HEK293 (cell line): ENCODE data around the gene KCTD1.

ENCODE experiments used
- CTCF ChIA-PET: fragments of 350-600 bp; formaldehyde crosslinking; extraction: SDS; loops from one replicate; lab custom pipeline; 2021; ENCODE audit warnings: antibody characterized with exemption; lab: Yijun Ruan, JAX
- POLR2A ChIA-PET: fragments of 300-600 bp; formaldehyde crosslinking; extraction: SDS; loops from one replicate; lab custom pipeline; 2020; ENCODE audit warnings: antibody characterized with exemption, inconsistent platforms; lab: Yijun Ruan, JAX
- H3K27ac ChIP-seq: fragments of 200-500 bp; sonication (Bioruptor generic); 2 replicates; pipeline ENCODE4 v1.5.1; 2014; ENCODE audit warnings: low read depth, low read length, control low read depth, inconsistent platforms; ENCODE audit errors: extremely low read depth
- H3K36me3 ChIP-seq, 2 experiments: fragments of 200-500 bp in 1 of 2; sonication (Bioruptor generic) in 1 of 2; 1 replicate in 1 of 2; 2 replicates in 1 of 2; pipeline ENCODE4 v1.5.1; 2014 to 2017; ENCODE audit warnings: inconsistent platforms in 2 of 2, low read length in 2 of 2; ENCODE audit not compliant: control insufficient read depth in 2 of 2, insufficient read depth in 1 of 2
- H3K4me1 ChIP-seq: fragments of 200-500 bp; sonication (Bioruptor generic); 2 replicates; pipeline ENCODE4 v1.5.1; 2014; ENCODE audit warnings: mild to moderate bottlenecking, low read length, inconsistent platforms; ENCODE audit not compliant: control insufficient read depth, insufficient read depth
- H3K4me3 ChIP-seq: 2 replicates; pipeline ENCODE4 v1.5.1; 2011; ENCODE audit warnings: low read depth, mild to moderate bottlenecking, control low read depth, low read length, moderate library complexity
- H3K9me3 ChIP-seq: fragments of 200-500 bp; sonication (Bioruptor generic); 2 replicates; pipeline ENCODE4 v1.5.1; 2014; ENCODE audit warnings: low read depth, low read length, inconsistent platforms; ENCODE audit not compliant: control insufficient read depth, insufficient read depth
- GLIS2 ChIP-seq: fragments of 450-650 bp; formaldehyde crosslinking; IDR thresholded peaks from 2 replicates; pipeline ENCODE4 v1.5.1; 2016; ENCODE audit warnings: missing biosample characterization, missing genetic modification characterization
- HOXC10 ChIP-seq: sonication (generic); formaldehyde crosslinking; IDR thresholded peaks from 2 replicates; pipeline ENCODE4 v1.8.1; 2023; ENCODE audit warnings: mild to moderate bottlenecking, missing genetic modification reagents
- IKZF3 ChIP-seq: fragments of 450-650 bp; IDR thresholded peaks from 2 replicates; pipeline ENCODE4 v1.5.0; 2018; ENCODE audit warnings: missing biosample characterization, mild to moderate bottlenecking, missing genetic modification characterization, moderate library complexity
- MEIS1 ChIP-seq: sonication (generic); formaldehyde crosslinking; IDR thresholded peaks from 2 replicates; pipeline ENCODE4 v1.8.1; 2022; ENCODE audit warnings: missing genetic modification reagents, mild to moderate bottlenecking, borderline replicate concordance
- PRDM1 ChIP-seq: fragments of 450-650 bp; formaldehyde crosslinking; IDR thresholded peaks from 2 replicates; pipeline ENCODE4; 2016; ENCODE audit warnings: missing biosample characterization, missing genetic modification characterization
- SCRT1 ChIP-seq: fragments of 450-650 bp; formaldehyde crosslinking; IDR thresholded peaks from 2 replicates; pipeline ENCODE4 v1.5.1; 2016; ENCODE audit warnings: missing biosample characterization, missing genetic modification characterization, borderline replicate concordance
- SP3 ChIP-seq: fragments of 450-650 bp; formaldehyde crosslinking; IDR thresholded peaks from 2 replicates; pipeline ENCODE4 v1.5.1; 2016; ENCODE audit warnings: missing biosample characterization, missing genetic modification characterization
- SP7 ChIP-seq: fragments of 450-650 bp; formaldehyde crosslinking; IDR thresholded peaks from 2 replicates; pipeline ENCODE4 v1.5.1; 2016; ENCODE audit warnings: missing biosample characterization, missing genetic modification characterization
- WT1 ChIP-seq: fragments of 450-650 bp; formaldehyde crosslinking; IDR thresholded peaks from 2 replicates; pipeline ENCODE4 v1.5.1; 2016; ENCODE audit warnings: missing biosample characterization, missing genetic modification characterization
- ZBTB1 ChIP-seq: fragments of 450-650 bp; formaldehyde crosslinking; IDR thresholded peaks from 2 replicates; pipeline ENCODE4 v1.5.1; 2016; ENCODE audit warnings: missing biosample characterization, missing genetic modification characterization
- ZBTB48 ChIP-seq: fragments of 450-650 bp; formaldehyde crosslinking; IDR thresholded peaks from 2 replicates; pipeline ENCODE4 v1.5.1; 2016; ENCODE audit warnings: missing biosample characterization, missing genetic modification characterization
- ZFP37 ChIP-seq: fragments of 450-650 bp; formaldehyde crosslinking; IDR thresholded peaks from 2 replicates; pipeline ENCODE4 v1.5.1; 2016; ENCODE audit warnings: missing biosample characterization, missing genetic modification characterization
- ZFP41 ChIP-seq: fragments of 450-650 bp; formaldehyde crosslinking; IDR thresholded peaks from 2 replicates; pipeline ENCODE4 v1.5.1; 2016; ENCODE audit warnings: missing biosample characterization, missing genetic modification characterization, borderline replicate concordance
- ZIC2 ChIP-seq: fragments of 450-650 bp; formaldehyde crosslinking; IDR thresholded peaks from 2 replicates; pipeline ENCODE4 v1.5.1; 2016; ENCODE audit warnings: missing biosample characterization, missing genetic modification characterization
- ZNF140 ChIP-seq: fragments of 450-650 bp; formaldehyde crosslinking; IDR thresholded peaks from 2 replicates; pipeline ENCODE4 v1.5.1; 2016; ENCODE audit warnings: missing biosample characterization, missing genetic modification characterization
- ZNF146 ChIP-seq: fragments of 450-650 bp; formaldehyde crosslinking; IDR thresholded peaks from 2 replicates; pipeline ENCODE4 v1.5.1; 2016; ENCODE audit warnings: missing biosample characterization, missing genetic modification characterization
- ZNF169 ChIP-seq: fragments of 450-650 bp; formaldehyde crosslinking; IDR thresholded peaks from 2 replicates; pipeline ENCODE4 v1.5.1; 2016; ENCODE audit warnings: missing biosample characterization, missing genetic modification characterization
- ZNF214 ChIP-seq: fragments of 450-650 bp; formaldehyde crosslinking; IDR thresholded peaks from 2 replicates; pipeline ENCODE4 v1.5.1; 2017; ENCODE audit warnings: missing biosample characterization, mild to moderate bottlenecking, missing genetic modification characterization, borderline replicate concordance
- ZNF23 ChIP-seq: fragments of 450-650 bp; formaldehyde crosslinking; IDR thresholded peaks from 2 replicates; pipeline ENCODE4 v1.5.1; 2016; ENCODE audit warnings: missing biosample characterization, missing genetic modification characterization, borderline replicate concordance
- ZNF530 ChIP-seq: fragments of 450-650 bp; formaldehyde crosslinking; IDR thresholded peaks from 2 replicates; pipeline ENCODE4 v1.5.1; 2016; ENCODE audit warnings: low read depth, missing biosample characterization, missing genetic modification characterization
- ZNF596 ChIP-seq: fragments of 450-650 bp; IDR thresholded peaks from 2 replicates; pipeline ENCODE4 v1.5.0; 2018; ENCODE audit warnings: missing biosample characterization, mild to moderate bottlenecking, missing genetic modification characterization, moderate library complexity
- ZNF600 ChIP-seq: fragments of 450-650 bp; formaldehyde crosslinking; IDR thresholded peaks from 2 replicates; pipeline ENCODE4 v1.5.1; 2016; ENCODE audit warnings: missing biosample characterization, missing genetic modification characterization
- ZNF654 ChIP-seq: fragments of 450-650 bp; formaldehyde crosslinking; IDR thresholded peaks from 2 replicates; pipeline ENCODE4 v1.5.1; 2016; ENCODE audit warnings: low read depth, missing biosample characterization, missing genetic modification characterization
- ZNF677 ChIP-seq: fragments of 450-650 bp; IDR thresholded peaks from 2 replicates; pipeline ENCODE4 v1.5.0; 2018; ENCODE audit warnings: missing biosample characterization, mild to moderate bottlenecking, missing genetic modification characterization, moderate library complexity
- ZNF707 ChIP-seq: fragments of 450-650 bp; formaldehyde crosslinking; IDR thresholded peaks from 2 replicates; pipeline ENCODE4 v1.5.1; 2016; ENCODE audit warnings: missing biosample characterization, missing genetic modification characterization
- ZNF830 ChIP-seq: fragments of 450-650 bp; IDR thresholded peaks from 2 replicates; pipeline ENCODE4 v1.5.0; 2018; ENCODE audit warnings: missing biosample characterization, missing genetic modification characterization, low read depth, mild to moderate bottlenecking, moderate library complexity
- TF ChIP-seq, protein P1 (sequence below): fragments of 450-650 bp; formaldehyde crosslinking; optimal IDR thresholded peaks from 2 replicates; pipeline ENCODE3; 2016; ENCODE audit warnings: missing biosample characterization, mild to moderate bottlenecking, missing genetic modification characterization
- TF ChIP-seq, protein P2 (sequence below): fragments of 450-650 bp; formaldehyde crosslinking; IDR thresholded peaks from 2 replicates; pipeline ENCODE4 v1.5.1; 2017; ENCODE audit warnings: missing biosample characterization, missing genetic modification characterization
- TF ChIP-seq, protein P3 (sequence below): sonication (generic); formaldehyde crosslinking; IDR thresholded peaks from 2 replicates; pipeline ENCODE4 v1.8.1; 2022; ENCODE audit warnings: mild to moderate bottlenecking, moderate library complexity, missing genetic modification reagents
- TF ChIP-seq, protein P4 (sequence below): fragments of 450-650 bp; formaldehyde crosslinking; IDR thresholded peaks from 2 replicates; pipeline ENCODE4 v1.5.1; 2017; ENCODE audit warnings: missing biosample characterization, missing genetic modification characterization
- TF ChIP-seq, protein P5 (sequence below): fragments of 450-650 bp; formaldehyde crosslinking; IDR thresholded peaks from 2 replicates; pipeline ENCODE4 v1.5.1; 2016; ENCODE audit warnings: missing biosample characterization, missing genetic modification characterization

Gene KCTD1

DNA sequence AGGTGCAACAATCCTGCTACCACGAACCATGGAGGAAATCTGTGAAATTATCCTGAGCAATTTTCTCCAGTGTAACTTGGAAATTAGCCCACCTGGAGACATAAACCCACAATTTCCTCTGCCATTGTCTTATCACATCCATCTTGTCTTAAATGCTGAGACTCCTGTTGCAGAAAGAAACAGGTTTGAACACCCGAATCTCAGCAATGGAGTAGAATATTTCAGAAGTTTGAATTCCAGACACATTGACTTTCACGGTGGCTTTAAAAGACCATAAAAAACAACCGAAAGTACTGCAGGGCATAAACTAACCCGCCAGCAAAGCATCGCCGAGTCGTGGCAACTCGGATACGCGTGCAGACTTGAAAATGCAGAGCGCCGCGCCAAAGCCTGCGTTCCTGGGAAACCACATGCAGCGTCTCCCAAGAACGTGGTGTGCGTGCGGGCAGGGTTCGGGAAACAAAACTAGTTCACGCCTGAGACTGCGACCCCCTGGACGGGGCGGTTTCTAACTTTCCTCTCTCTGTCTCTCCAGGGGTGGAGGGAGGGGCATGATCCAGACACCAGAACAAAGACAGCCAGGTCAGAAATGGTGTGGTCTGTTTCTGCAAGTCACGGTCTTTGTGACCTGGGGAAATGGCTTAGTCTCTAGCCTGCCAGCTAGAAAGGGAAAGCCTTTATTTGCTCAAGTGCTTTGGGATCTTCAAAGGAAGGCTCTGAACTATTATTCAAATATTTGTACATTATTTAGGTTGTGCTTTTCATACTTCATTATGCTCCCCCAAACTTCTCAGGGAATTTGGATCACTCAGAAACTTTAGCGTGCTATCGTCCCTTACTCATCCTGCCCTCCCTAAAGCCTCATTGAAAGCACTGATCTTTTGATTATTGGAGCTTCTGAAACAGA, 26.9 kb upstream of the KCTD1 start:
- POLR2A ChIA-PET = interaction anchor here (2.7 kb wide), 1 partner anchor 26 kb away, joined by 13 read pairs; the partner anchor contains the start of gene KCTD1
- Histone ChIP-seq H3K4me3 (peak overlapping the region; percentile 33), H3K4me1 (peaks cover 9% of the 10 kb centered on the region), H3K27ac (peak overlapping the region; percentile 33; the same call in 1 of the 2 replicates), H3K36me3 (no peaks in the 10 kb centered on the region), H3K9me3 (no peaks in the 10 kb centered on the region)
- CTCF ChIA-PET = no interaction called here
- TF ChIP-seq ZNF707 (tag by site-specific recombination) = no peak
- TF ChIP-seq, protein P1, sequence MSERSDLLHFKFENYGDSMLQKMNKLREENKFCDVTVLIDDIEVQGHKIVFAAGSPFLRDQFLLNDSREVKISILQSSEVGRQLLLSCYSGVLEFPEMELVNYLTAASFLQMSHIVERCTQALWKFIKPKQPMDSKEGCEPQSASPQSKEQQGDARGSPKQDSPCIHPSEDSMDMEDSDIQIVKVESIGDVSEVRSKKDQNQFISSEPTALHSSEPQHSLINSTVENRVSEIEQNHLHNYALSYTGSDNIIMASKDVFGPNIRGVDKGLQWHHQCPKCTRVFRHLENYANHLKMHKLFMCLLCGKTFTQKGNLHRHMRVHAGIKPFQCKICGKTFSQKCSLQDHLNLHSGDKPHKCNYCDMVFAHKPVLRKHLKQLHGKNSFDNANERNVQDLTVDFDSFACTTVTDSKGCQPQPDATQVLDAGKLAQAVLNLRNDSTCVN = peak; percentile 33
- peak; percentile 67; the same call in 1 of the 2 replicates for TF ChIP-seq SCRT1 (tag by site-specific recombination)
- no peak for TF ChIP-seq ZNF654 (tag by site-specific recombination)
- TF ChIP-seq ZNF830 (tag by site-specific recombination) = no peak
- no peak for TF ChIP-seq ZNF677 (tag by site-specific recombination)
- TF ChIP-seq ZFP37 (tag by site-specific recombination) = no peak
- TF ChIP-seq SP3 (tag by site-specific recombination) = peak; percentile 32; the same call in 1 of the 2 replicates
- peak; percentile 66 for TF ChIP-seq GLIS2
- TF ChIP-seq ZNF140 = no peak
- 0 out of 2 replicates have a peak, but pooled peaks have one; percentile 51 for TF ChIP-seq ZNF596
- TF ChIP-seq PRDM1 (tag by site-specific recombination) = 0 out of 2 replicates have a peak, but pooled peaks have one; percentile 54
- TF ChIP-seq ZBTB1 (tag by site-specific recombination) = no peak
- TF ChIP-seq, protein P2, sequence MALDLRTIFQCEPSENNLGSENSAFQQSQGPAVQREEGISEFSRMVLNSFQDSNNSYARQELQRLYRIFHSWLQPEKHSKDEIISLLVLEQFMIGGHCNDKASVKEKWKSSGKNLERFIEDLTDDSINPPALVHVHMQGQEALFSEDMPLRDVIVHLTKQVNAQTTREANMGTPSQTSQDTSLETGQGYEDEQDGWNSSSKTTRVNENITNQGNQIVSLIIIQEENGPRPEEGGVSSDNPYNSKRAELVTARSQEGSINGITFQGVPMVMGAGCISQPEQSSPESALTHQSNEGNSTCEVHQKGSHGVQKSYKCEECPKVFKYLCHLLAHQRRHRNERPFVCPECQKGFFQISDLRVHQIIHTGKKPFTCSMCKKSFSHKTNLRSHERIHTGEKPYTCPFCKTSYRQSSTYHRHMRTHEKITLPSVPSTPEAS = no peak
- TF ChIP-seq WT1 (tag by site-specific recombination) = 0 out of 2 replicates have a peak, but pooled peaks have one; percentile 12
- TF ChIP-seq IKZF3 (tag by site-specific recombination) = peak; percentile 65; the same call in 1 of the 2 replicates
- no peak for TF ChIP-seq ZNF169 (tag by site-specific recombination)
- peak; percentile 56; the same call in 1 of the 2 replicates for TF ChIP-seq ZBTB48
- TF ChIP-seq ZIC2 (tag by site-specific recombination) = peak; percentile 68
- TF ChIP-seq ZFP41 = no peak
- TF ChIP-seq, protein P3, sequence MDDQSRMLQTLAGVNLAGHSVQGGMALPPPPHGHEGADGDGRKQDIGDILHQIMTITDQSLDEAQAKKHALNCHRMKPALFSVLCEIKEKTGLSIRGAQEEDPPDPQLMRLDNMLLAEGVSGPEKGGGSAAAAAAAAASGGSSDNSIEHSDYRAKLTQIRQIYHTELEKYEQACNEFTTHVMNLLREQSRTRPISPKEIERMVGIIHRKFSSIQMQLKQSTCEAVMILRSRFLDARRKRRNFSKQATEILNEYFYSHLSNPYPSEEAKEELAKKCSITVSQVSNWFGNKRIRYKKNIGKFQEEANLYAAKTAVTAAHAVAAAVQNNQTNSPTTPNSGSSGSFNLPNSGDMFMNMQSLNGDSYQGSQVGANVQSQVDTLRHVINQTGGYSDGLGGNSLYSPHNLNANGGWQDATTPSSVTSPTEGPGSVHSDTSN (CRISPR knock-in tag) = no peak
- no peak for TF ChIP-seq ZNF214 (tag by site-specific recombination)
- TF ChIP-seq HOXC10 (CRISPR knock-in tag) = no peak
- peak; percentile 88 for TF ChIP-seq ZNF600 (tag by site-specific recombination)
- TF ChIP-seq MEIS1 (CRISPR knock-in tag) = no peak
- no peak for TF ChIP-seq ZNF146 (tag by site-specific recombination)
- TF ChIP-seq ZNF530 (tag by site-specific recombination) = no peak
- no peak for TF ChIP-seq ZNF23 (tag by site-specific recombination)
- TF ChIP-seq, protein P4, sequence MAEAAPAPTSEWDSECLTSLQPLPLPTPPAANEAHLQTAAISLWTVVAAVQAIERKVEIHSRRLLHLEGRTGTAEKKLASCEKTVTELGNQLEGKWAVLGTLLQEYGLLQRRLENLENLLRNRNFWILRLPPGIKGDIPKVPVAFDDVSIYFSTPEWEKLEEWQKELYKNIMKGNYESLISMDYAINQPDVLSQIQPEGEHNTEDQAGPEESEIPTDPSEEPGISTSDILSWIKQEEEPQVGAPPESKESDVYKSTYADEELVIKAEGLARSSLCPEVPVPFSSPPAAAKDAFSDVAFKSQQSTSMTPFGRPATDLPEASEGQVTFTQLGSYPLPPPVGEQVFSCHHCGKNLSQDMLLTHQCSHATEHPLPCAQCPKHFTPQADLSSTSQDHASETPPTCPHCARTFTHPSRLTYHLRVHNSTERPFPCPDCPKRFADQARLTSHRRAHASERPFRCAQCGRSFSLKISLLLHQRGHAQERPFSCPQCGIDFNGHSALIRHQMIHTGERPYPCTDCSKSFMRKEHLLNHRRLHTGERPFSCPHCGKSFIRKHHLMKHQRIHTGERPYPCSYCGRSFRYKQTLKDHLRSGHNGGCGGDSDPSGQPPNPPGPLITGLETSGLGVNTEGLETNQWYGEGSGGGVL (tag by site-specific recombination) = no peak
- TF ChIP-seq SP7 (tag by site-specific recombination) = 0 out of 2 replicates have a peak, but pooled peaks have one; percentile 11
- TF ChIP-seq, protein P5, sequence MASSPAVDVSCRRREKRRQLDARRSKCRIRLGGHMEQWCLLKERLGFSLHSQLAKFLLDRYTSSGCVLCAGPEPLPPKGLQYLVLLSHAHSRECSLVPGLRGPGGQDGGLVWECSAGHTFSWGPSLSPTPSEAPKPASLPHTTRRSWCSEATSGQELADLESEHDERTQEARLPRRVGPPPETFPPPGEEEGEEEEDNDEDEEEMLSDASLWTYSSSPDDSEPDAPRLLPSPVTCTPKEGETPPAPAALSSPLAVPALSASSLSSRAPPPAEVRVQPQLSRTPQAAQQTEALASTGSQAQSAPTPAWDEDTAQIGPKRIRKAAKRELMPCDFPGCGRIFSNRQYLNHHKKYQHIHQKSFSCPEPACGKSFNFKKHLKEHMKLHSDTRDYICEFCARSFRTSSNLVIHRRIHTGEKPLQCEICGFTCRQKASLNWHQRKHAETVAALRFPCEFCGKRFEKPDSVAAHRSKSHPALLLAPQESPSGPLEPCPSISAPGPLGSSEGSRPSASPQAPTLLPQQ = 0 out of 2 replicates have a peak, but pooled peaks have one; percentile 13
